HEK293T (cell line): ENCODE results near the gene TRPT1.
A peak's percentile ranks its signal among the peaks of the same experiment; 100 is the strongest.

Experiments
- ARNT ChIP-seq: fragments of 450-650 bp; IDR thresholded peaks from 2 replicates; pipeline ENCODE4 v1.6.1; 2017; ENCODE audit warnings: mild to moderate bottlenecking
- BHLHE40 ChIP-seq: fragments of 450-650 bp; IDR thresholded peaks from 2 replicates; pipeline ENCODE4 v1.6.1; 2016; ENCODE audit warnings: mild to moderate bottlenecking, moderate library complexity, borderline replicate concordance
- CTBP1 ChIP-seq: fragments of 450-650 bp; IDR thresholded peaks from 2 replicates; pipeline ENCODE4 v1.6.1; 2016; ENCODE audit warnings: borderline replicate concordance
- ELF4 ChIP-seq: fragments of 450-650 bp; IDR thresholded peaks from 2 replicates; pipeline ENCODE4 v1.6.1; 2017; ENCODE audit warnings: antibody characterized with exemption
- FOXA1 ChIP-seq: fragments of 450-650 bp; IDR thresholded peaks from 2 replicates; pipeline ENCODE4 v1.6.1; 2016; ENCODE audit warnings: mild to moderate bottlenecking
- FOXK2 ChIP-seq: fragments of 450-650 bp; IDR thresholded peaks from 2 replicates; pipeline ENCODE4 v1.6.1; 2016; ENCODE audit warnings: mild to moderate bottlenecking
- FOXM1 ChIP-seq: fragments of 450-650 bp; IDR thresholded peaks from 2 replicates; pipeline ENCODE4 v1.6.1; 2017; ENCODE audit warnings: mild to moderate bottlenecking, borderline replicate concordance
- HDGF ChIP-seq: fragments of 450-650 bp; IDR thresholded peaks from 2 replicates; pipeline ENCODE4 v1.6.1; 2017; ENCODE audit warnings: antibody characterized with exemption, borderline replicate concordance
- L3MBTL2 ChIP-seq: fragments of 450-650 bp; conservative IDR thresholded peaks from 2 replicates; pipeline ENCODE4 v1.6.1; 2016; ENCODE audit warnings: mild to moderate bottlenecking
- SP1 ChIP-seq: fragments of 450-650 bp; IDR thresholded peaks from 2 replicates; pipeline ENCODE4 v1.6.1; 2017
- SUZ12 ChIP-seq: fragments of 450-650 bp; IDR thresholded peaks from 2 replicates; pipeline ENCODE4 v1.6.1; 2016; ENCODE audit warnings: mild to moderate bottlenecking
- TARDBP ChIP-seq: fragments of 450-650 bp; IDR thresholded peaks from 2 replicates; pipeline ENCODE4 v1.6.1; 2016
- ZNF384 ChIP-seq: fragments of 450-650 bp; IDR thresholded peaks from 2 replicates; pipeline ENCODE4 v1.6.1; 2016
- TF ChIP-seq, protein P1 (sequence below): fragments of 450-650 bp; IDR thresholded peaks from 2 replicates; pipeline ENCODE4 v1.6.1; 2016

DNA sequence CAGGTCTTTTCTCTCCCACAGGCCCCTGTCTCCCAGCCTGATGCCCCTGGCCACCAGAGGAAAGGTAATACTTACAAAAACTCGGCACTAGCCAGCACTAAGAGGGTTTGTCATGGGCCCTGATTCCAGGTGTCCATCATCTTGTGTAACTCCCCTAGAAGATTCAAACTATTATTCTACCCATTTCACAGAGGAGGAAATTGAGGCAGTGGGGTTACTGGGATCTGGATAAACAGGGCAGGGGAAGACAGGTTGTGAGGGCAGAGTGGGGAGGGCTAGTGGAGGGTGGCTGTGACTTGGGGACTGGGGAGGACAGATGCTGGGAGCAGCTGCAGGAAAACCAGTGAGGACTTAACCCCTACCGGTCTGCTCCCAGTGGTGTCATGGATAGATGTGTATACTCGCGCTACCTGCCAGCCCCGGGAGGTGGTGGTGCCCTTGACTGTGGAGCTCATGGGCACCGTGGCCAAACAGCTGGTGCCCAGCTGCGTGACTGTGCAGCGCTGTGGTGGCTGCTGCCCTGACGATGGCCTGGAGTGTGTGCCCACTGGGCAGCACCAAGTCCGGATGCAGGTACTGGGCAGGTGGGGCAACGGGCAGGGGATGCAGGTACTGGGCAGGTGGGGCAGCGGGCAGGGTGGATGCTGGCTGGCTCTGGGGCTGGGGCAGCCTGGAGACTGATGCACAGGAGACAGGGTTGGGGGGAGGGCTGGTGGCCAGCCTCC, 9.6 kb upstream of the TRPT1 start:
- TF ChIP-seq SUZ12 (no peak), ARNT (no peak), TARDBP (no peak), SP1 (no peak), ELF4 (no peak), FOXM1 (no peak), L3MBTL2 (no peak), BHLHE40 (no peak), CTBP1 (no peak), FOXA1 (no peak), ZNF384 (no peak), HDGF (no peak), FOXK2 (no peak)
- TF ChIP-seq, protein P1, sequence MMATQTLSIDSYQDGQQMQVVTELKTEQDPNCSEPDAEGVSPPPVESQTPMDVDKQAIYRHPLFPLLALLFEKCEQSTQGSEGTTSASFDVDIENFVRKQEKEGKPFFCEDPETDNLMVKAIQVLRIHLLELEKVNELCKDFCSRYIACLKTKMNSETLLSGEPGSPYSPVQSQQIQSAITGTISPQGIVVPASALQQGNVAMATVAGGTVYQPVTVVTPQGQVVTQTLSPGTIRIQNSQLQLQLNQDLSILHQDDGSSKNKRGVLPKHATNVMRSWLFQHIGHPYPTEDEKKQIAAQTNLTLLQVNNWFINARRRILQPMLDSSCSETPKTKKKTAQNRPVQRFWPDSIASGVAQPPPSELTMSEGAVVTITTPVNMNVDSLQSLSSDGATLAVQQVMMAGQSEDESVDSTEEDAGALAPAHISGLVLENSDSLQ, result peak; percentile 27; the same call in 1 of the 2 replicates
